GM12878 (cell line): ENCODE data around the gene FZR1. TPM values are rescaled to one million over a fixed set of nuclear protein-coding genes. Genes with fewer than 3 reads are reported as not detected.

Experiments
- CHD2 ChIP-seq: IDR thresholded peaks from 2 replicates; pipeline ENCODE4 v1.6.1; 2011; ENCODE audit warnings: low read depth, low read length, improper control_type of control experiment, borderline replicate concordance
- EP300 ChIP-seq, 2 experiments: fragments of 150-350 bp in 1 of 2; IDR thresholded peaks; 2 replicates each; pipeline ENCODE4 v1.6.1; 2011 to 2012; ENCODE audit warnings: low read depth in 2 of 2, low read length in 2 of 2, borderline replicate concordance in 1 of 2, improper control_type of control experiment in 1 of 2, inconsistent platforms in 1 of 2; ENCODE audit not compliant: control insufficient read depth in 1 of 2
- FOXK2 ChIP-seq: fragments of 450-650 bp; IDR thresholded peaks from 2 replicates; pipeline ENCODE4 v1.6.1; 2017; ENCODE audit warnings: mild to moderate bottlenecking, moderate library complexity
- KDM1A ChIP-seq: fragments of 200-600 bp; sonication (generic); IDR thresholded peaks from 2 replicates; pipeline ENCODE4 v1.6.1; 2016; ENCODE audit warnings: borderline replicate concordance
- MTA2 ChIP-seq: fragments of 450-650 bp; IDR thresholded peaks from 2 replicates; pipeline ENCODE4 v1.6.1; 2016; ENCODE audit warnings: low read depth, mild to moderate bottlenecking, moderate library complexity
- POU2F2 ChIP-seq: IDR thresholded peaks from 3 replicates; pipeline ENCODE4 v1.6.1; 2011; ENCODE audit warnings: low read depth, mild to moderate bottlenecking, low read length, borderline replicate concordance
- RAD51 ChIP-seq: fragments of 450-650 bp; IDR thresholded peaks from 2 replicates; pipeline ENCODE4 v1.6.1; 2016; ENCODE audit warnings: moderate library complexity, mild to moderate bottlenecking, inconsistent platforms
- RB1 ChIP-seq: fragments of 450-650 bp; formaldehyde crosslinking; IDR thresholded peaks from 2 replicates; pipeline ENCODE4 v1.6.1; 2017; ENCODE audit warnings: mild to moderate bottlenecking, borderline replicate concordance
- SIN3A ChIP-seq: IDR thresholded peaks from 2 replicates; pipeline ENCODE4 v1.6.1; 2012; ENCODE audit warnings: low read depth, low read length, improper control_type of control experiment
- SIX5 ChIP-seq: IDR thresholded peaks from 2 replicates; pipeline ENCODE4 v1.6.1; 2011; ENCODE audit warnings: mild to moderate bottlenecking, low read depth, low read length, moderate library complexity; ENCODE audit not compliant: severe bottlenecking
- SMAD5 ChIP-seq: IDR thresholded peaks from 2 replicates; pipeline ENCODE4 v1.6.1; 2016; ENCODE audit warnings: antibody characterized with exemption, low read depth
- SMARCA5 ChIP-seq: fragments of 450-650 bp; IDR thresholded peaks from 2 replicates; pipeline ENCODE4 v1.6.1; 2017; ENCODE audit warnings: mild to moderate bottlenecking
- STAT1 ChIP-seq: fragments of 450-650 bp; conservative IDR thresholded peaks from 2 replicates; pipeline ENCODE4 v1.6.1; 2014; ENCODE audit warnings: antibody characterized with exemption, mild to moderate bottlenecking
- ZNF207 ChIP-seq: fragments of 450-650 bp; IDR thresholded peaks from 2 replicates; pipeline ENCODE4 v1.6.1; 2014; ENCODE audit warnings: antibody characterized with exemption, mild to moderate bottlenecking, borderline replicate concordance
- polyA plus RNA-seq, 11 experiments: library from polyadenylated mRNA; depleted of rRNA in 4 of 11; unstranded in 6 of 11; stranded (reverse) in 5 of 11; fragments of >200 nt; fragmentation: Nextera tagmentation in 4 of 11; fragmentation: Illumina TruSeq in 1 of 11; extraction: Ambion mirVana in 4 of 11; extraction: Trizol in 1 of 11; gene quantifications; 1 replicate in 1 of 11; 2 replicates in 10 of 11; pipeline versions ENCODE4 v1.2.1 to v1.2.3, GENCODE V29; 2011 to 2016; ENCODE audit warnings: inconsistent platforms in 2 of 11, missing spikeins in 2 of 11, low read depth in 1 of 11
- total RNA-seq, 4 experiments: library from RNA; depleted of rRNA in 3 of 4; stranded (reverse); fragments of >200 nt in 3 of 4; fragmentation: Illumina TruSeq in 1 of 4; extraction: Trizol in 1 of 4; gene quantifications; 2 replicates each; pipeline versions ENCODE4 v1.2.1 to v1.2.3, GENCODE V29; 2013 to 2021
- TF ChIP-seq, protein P1 (sequence below), 3 experiments: IDR thresholded peaks in 2 of 3; conservative IDR thresholded peaks in 1 of 3; 2 replicates each; pipeline ENCODE4 v1.5.1; 2011; ENCODE audit warnings: low read depth in 3 of 3, low read length in 3 of 3, mild to moderate bottlenecking in 3 of 3, control low read depth in 2 of 3, moderate library complexity in 2 of 3, inconsistent platforms in 1 of 3, mixed read lengths in 1 of 3; ENCODE audit not compliant: control insufficient read depth in 2 of 3, insufficient read depth in 1 of 3; ENCODE audit errors: extremely low read depth in 1 of 3
- TF ChIP-seq, protein P2 (sequence below): IDR thresholded peaks from 2 replicates; pipeline ENCODE4 v1.6.1; 2012; ENCODE audit warnings: low read depth, low read length, improper control_type of control experiment
- TF ChIP-seq, protein P3 (sequence below): fragments of 450-650 bp; formaldehyde crosslinking; IDR thresholded peaks from 2 replicates; pipeline ENCODE4 v1.4.0; 2020; ENCODE audit warnings: mild to moderate bottlenecking, moderate library complexity
- TF ChIP-seq, protein P4 (sequence below): fragments of 450-650 bp; IDR thresholded peaks from 2 replicates; pipeline ENCODE4 v1.6.1; 2017; ENCODE audit warnings: borderline replicate concordance
- TF ChIP-seq, protein P5 (sequence below): IDR thresholded peaks from 2 replicates; pipeline ENCODE4 v1.6.1; 2011; ENCODE audit warnings: low read depth, low read length, improper control_type of control experiment, borderline replicate concordance
- TF ChIP-seq, protein P6 (sequence below): IDR thresholded peaks from 2 replicates; pipeline ENCODE4 v1.6.1; 2012; ENCODE audit warnings: low read depth, low read length, improper control_type of control experiment

Gene FZR1
- total and polyA plus RNA-seq, 10 of the 15 experiments (the other 5 are each of a cell fraction or from before 2014, with no cell fraction given): 0.11 to 44.2 (median 29.3) TPM

DNA sequence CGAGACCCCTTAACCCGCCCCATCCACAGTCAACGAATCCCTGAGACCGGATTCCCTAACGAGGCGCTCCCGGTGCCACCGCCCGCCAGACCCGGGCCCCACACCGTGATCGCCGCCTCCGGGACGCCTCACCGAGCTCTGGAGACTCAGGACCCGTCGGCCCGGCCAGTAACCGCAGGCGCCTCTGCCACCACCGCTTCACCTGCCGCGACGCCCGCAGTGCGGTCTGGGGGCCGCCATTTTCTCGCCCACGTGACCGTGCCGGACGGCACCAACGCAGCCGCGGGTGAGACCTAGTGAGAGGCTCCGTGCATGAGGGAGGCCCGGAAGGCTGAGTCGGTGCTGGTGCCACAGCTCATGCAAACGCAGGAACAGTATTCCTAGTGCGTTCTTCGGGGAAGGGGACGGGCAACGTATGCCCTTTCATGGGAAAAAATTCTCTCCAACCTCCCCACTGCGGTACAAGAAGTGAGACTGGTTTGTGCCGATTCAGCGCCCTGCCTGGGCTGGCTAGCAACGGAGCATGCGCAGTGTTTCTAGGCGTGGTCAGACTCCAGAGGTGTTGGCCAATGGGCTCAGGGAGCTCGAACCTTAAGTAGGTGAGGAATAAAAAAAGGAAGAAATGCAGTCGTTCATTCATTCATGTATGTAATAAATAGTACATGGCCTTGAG, 5.5 kb upstream of the FZR1 start, which contains the start of gene DOHH (continued):
- TF ChIP-seq, protein P1, sequence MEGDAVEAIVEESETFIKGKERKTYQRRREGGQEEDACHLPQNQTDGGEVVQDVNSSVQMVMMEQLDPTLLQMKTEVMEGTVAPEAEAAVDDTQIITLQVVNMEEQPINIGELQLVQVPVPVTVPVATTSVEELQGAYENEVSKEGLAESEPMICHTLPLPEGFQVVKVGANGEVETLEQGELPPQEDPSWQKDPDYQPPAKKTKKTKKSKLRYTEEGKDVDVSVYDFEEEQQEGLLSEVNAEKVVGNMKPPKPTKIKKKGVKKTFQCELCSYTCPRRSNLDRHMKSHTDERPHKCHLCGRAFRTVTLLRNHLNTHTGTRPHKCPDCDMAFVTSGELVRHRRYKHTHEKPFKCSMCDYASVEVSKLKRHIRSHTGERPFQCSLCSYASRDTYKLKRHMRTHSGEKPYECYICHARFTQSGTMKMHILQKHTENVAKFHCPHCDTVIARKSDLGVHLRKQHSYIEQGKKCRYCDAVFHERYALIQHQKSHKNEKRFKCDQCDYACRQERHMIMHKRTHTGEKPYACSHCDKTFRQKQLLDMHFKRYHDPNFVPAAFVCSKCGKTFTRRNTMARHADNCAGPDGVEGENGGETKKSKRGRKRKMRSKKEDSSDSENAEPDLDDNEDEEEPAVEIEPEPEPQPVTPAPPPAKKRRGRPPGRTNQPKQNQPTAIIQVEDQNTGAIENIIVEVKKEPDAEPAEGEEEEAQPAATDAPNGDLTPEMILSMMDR (IDR thresholded peaks at IDR 0.05 in 2 of 3, conservative IDR thresholded peaks at IDR 0.05 in 1 of 3; ENCODE audit: control insufficient read depth in 2 of 3, extremely low read depth in 1 of 3, insufficient read depth in 1 of 3, low read depth in 3 of 3, low read length in 3 of 3): no peak
- TF ChIP-seq, protein P2, sequence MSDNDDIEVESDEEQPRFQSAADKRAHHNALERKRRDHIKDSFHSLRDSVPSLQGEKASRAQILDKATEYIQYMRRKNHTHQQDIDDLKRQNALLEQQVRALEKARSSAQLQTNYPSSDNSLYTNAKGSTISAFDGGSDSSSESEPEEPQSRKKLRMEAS: peak; percentile 98
- TF ChIP-seq RB1: peak; percentile 96
- TF ChIP-seq MTA2: peak; percentile 57; the same call in 1 of the 2 replicates
- TF ChIP-seq RAD51: peak; percentile 97
- TF ChIP-seq CHD2: peak; percentile 54; the same call in 1 of the 2 replicates
- TF ChIP-seq ZNF207: peak; percentile 100
- TF ChIP-seq, protein P3, sequence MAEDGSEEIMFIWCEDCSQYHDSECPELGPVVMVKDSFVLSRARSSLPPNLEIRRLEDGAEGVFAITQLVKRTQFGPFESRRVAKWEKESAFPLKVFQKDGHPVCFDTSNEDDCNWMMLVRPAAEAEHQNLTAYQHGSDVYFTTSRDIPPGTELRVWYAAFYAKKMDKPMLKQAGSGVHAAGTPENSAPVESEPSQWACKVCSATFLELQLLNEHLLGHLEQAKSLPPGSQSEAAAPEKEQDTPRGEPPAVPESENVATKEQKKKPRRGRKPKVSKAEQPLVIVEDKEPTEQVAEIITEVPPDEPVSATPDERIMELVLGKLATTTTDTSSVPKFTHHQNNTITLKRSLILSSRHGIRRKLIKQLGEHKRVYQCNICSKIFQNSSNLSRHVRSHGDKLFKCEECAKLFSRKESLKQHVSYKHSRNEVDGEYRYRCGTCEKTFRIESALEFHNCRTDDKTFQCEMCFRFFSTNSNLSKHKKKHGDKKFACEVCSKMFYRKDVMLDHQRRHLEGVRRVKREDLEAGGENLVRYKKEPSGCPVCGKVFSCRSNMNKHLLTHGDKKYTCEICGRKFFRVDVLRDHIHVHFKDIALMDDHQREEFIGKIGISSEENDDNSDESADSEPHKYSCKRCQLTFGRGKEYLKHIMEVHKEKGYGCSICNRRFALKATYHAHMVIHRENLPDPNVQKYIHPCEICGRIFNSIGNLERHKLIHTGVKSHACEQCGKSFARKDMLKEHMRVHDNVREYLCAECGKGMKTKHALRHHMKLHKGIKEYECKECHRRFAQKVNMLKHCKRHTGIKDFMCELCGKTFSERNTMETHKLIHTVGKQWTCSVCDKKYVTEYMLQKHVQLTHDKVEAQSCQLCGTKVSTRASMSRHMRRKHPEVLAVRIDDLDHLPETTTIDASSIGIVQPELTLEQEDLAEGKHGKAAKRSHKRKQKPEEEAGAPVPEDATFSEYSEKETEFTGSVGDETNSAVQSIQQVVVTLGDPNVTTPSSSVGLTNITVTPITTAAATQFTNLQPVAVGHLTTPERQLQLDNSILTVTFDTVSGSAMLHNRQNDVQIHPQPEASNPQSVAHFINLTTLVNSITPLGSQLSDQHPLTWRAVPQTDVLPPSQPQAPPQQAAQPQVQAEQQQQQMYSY (CRISPR knock-in tag): no peak
- TF ChIP-seq FOXK2: peak; percentile 100
- no peak for TF ChIP-seq SIN3A
- peak; percentile 33; the same call in 1 of the 3 replicates for TF ChIP-seq POU2F2
- peak in 1 of 2 experiments; percentile 27; a peak in 1 of 4 replicates for TF ChIP-seq EP300 (IDR thresholded peaks at IDR 0.05; ENCODE audit: borderline replicate concordance in 1 of 2, control insufficient read depth in 1 of 2, low read depth in 2 of 2, low read length in 2 of 2)
- TF ChIP-seq KDM1A: no peak
- TF ChIP-seq, protein P4, sequence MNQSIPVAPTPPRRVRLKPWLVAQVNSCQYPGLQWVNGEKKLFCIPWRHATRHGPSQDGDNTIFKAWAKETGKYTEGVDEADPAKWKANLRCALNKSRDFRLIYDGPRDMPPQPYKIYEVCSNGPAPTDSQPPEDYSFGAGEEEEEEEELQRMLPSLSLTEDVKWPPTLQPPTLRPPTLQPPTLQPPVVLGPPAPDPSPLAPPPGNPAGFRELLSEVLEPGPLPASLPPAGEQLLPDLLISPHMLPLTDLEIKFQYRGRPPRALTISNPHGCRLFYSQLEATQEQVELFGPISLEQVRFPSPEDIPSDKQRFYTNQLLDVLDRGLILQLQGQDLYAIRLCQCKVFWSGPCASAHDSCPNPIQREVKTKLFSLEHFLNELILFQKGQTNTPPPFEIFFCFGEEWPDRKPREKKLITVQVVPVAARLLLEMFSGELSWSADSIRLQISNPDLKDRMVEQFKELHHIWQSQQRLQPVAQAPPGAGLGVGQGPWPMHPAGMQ: peak; percentile 83
- peak; percentile 83 for TF ChIP-seq SMAD5
- TF ChIP-seq SIX5: peak; percentile 69
- TF ChIP-seq, protein P5, sequence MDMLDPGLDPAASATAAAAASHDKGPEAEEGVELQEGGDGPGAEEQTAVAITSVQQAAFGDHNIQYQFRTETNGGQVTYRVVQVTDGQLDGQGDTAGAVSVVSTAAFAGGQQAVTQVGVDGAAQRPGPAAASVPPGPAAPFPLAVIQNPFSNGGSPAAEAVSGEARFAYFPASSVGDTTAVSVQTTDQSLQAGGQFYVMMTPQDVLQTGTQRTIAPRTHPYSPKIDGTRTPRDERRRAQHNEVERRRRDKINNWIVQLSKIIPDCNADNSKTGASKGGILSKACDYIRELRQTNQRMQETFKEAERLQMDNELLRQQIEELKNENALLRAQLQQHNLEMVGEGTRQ: peak; percentile 94
- TF ChIP-seq, protein P6, sequence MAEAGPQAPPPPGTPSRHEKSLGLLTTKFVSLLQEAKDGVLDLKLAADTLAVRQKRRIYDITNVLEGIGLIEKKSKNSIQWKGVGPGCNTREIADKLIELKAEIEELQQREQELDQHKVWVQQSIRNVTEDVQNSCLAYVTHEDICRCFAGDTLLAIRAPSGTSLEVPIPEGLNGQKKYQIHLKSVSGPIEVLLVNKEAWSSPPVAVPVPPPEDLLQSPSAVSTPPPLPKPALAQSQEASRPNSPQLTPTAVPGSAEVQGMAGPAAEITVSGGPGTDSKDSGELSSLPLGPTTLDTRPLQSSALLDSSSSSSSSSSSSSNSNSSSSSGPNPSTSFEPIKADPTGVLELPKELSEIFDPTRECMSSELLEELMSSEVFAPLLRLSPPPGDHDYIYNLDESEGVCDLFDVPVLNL: peak; percentile 46; the same call in 1 of the 2 replicates
- peak; percentile 78; the same call in 1 of the 2 replicates for TF ChIP-seq SMARCA5
- peak; percentile 97 for TF ChIP-seq STAT1
